ENCODE measurements around the gene COLEC11. TPM values are rescaled to one million over a fixed set of nuclear protein-coding genes. Genes with fewer than 3 reads are reported as not detected.

COLEC11 gene
- total and polyA plus RNA-seq, 2 of the 13 experiments (the other 11 are each of a cell fraction or from before 2014, with no cell fraction given), result 1.5 to 3.0 TPM

- DNase-seq (ENCODE audit: low spot score) (no peak), FAIRE-seq (no peak), ATAC-seq (no peak)
- CTCF ChIA-PET (ENCODE audit: low intra/inter-chr PET ratio, low total read pairs), result no interaction called here
- Histone ChIP-seq H3K9me3 (ENCODE audit: low read length) (no peaks in the 10 kb centered on the region), H3K9ac (ENCODE audit: insufficient read depth, low read depth, low read length) (no peak overlapping the region), H4K20me1 (ENCODE audit: insufficient read depth, low read length) (peaks cover 53% of the 10 kb centered on the region), H3K4me3 (replicated peaks in 1 of 3; ENCODE audit: insufficient read depth in 1 of 3, low read depth in 2 of 3, low read length in 3 of 3) (no peak overlapping the region), H2AFZ (ENCODE audit: low read length) (no peak overlapping the region), H3K4me2 (ENCODE audit: low read depth, low read length) (no peak overlapping the region), H3K79me2 (ENCODE audit: insufficient read depth, low read length) (peaks cover 48% of the 10 kb centered on the region), H3K4me1 (ENCODE audit: insufficient read depth, low read length) (peaks cover 73% of the 10 kb centered on the region), H3K27me3 (ENCODE audit: control insufficient read depth in 1 of 2, insufficient read depth in 2 of 2, low read length in 2 of 2) (no peaks in the 10 kb centered on the region), H3K36me3 (replicated peaks in 1 of 2; ENCODE audit: control insufficient read depth in 1 of 2, insufficient read depth in 2 of 2, low read length in 2 of 2) (peaks cover 19 to 60% of the 10 kb centered on the region in 2 experiments), H3K27ac (ENCODE audit: extremely low read length, insufficient read depth, low read length) (peak overlapping the region; percentile 14)
- BruUV-seq (replicated peaks), result no TSS peak
- in situ Hi-C loops (cut with HindIII; ENCODE audit: extremely low pct_ligation_motif_present, low pct_unique_long_range_greater_than_20kb), result no loop called here
- POLR2A ChIA-PET, result interaction anchor here (1.1 to 3.3 kb wide), 3 partner anchors 23 to 88 kb away, joined by 3 to 15 read pairs (median 5); partner anchors contain the start of gene RNASEH1
- 92% methylated on average over 13 of the region's 13 CpGs for WGBS (ENCODE audit: low lambda C conversion rate)
- intact Hi-C loops (cut with micrococcal nuclease; ENCODE audit: unreplicated experiment), result no loop called here
- TF ChIP-seq, protein P1, sequence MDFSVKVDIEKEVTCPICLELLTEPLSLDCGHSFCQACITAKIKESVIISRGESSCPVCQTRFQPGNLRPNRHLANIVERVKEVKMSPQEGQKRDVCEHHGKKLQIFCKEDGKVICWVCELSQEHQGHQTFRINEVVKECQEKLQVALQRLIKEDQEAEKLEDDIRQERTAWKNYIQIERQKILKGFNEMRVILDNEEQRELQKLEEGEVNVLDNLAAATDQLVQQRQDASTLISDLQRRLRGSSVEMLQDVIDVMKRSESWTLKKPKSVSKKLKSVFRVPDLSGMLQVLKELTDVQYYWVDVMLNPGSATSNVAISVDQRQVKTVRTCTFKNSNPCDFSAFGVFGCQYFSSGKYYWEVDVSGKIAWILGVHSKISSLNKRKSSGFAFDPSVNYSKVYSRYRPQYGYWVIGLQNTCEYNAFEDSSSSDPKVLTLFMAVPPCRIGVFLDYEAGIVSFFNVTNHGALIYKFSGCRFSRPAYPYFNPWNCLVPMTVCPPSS (IDR thresholded peaks at IDR 0.05), result no peak
- TF ChIP-seq ZBTB40 (IDR thresholded peaks at IDR 0.05) (no peak), ZBTB40 (CRISPR knock-in tag; IDR thresholded peaks at IDR 0.05) (no peak), POLR2A (IDR thresholded peaks at IDR 0.05; ENCODE audit: insufficient read depth in 1 of 2, low read depth in 2 of 2, low read length in 2 of 2) (peak; percentile 9 to 37; a peak in 2 of 4 replicates), MBD4 (IDR thresholded peaks at IDR 0.05; ENCODE audit: borderline replicate concordance, low read length) (peak; percentile 50), KLF15 (CRISPR knock-in tag; IDR thresholded peaks at IDR 0.05; ENCODE audit: borderline replicate concordance) (no peak)
- TF ChIP-seq, protein P2, sequence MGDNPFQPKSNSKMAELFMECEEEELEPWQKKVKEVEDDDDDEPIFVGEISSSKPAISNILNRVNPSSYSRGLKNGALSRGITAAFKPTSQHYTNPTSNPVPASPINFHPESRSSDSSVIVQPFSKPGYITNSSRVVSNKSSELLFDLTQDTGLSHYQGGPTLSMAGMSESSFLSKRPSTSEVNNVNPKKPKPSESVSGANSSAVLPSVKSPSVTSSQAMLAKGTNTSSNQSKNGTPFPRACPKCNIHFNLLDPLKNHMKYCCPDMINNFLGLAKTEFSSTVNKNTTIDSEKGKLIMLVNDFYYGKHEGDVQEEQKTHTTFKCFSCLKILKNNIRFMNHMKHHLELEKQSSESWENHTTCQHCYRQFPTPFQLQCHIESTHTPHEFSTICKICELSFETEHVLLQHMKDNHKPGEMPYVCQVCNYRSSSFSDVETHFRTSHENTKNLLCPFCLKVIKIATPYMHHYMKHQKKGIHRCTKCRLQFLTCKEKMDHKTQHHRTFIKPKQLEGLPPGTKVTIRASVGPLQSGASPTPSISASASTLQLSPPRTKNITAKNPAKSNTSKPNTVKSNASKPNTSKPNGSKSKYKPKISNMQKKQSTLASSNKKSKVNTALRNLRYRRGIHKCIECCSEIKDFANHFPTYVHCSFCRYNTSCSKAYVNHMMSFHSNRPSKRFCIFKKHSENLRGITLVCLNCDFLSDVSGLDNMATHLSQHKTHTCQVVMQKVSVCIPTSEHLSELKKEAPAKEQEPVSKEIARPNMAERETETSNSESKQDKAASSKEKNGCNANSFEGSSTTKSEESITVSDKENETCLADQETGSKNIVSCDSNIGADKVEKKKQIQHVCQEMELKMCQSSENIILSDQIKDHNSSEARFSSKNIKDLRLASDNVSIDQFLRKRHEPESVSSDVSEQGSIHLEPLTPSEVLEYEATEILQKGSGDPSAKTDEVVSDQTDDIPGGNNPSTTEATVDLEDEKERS (CRISPR knock-in tag; IDR thresholded peaks at IDR 0.05), result no peak
- TF ChIP-seq, protein P3, sequence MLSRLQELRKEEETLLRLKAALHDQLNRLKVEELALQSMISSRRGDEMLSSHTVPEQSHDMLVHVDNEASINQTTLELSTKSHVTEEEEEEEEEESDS (CRISPR knock-in tag; IDR thresholded peaks at IDR 0.05; ENCODE audit: borderline replicate concordance), result no peak
Measured at GRCh38 chr2:3581367-3582262, 13.3 kb upstream of the COLEC11 start.
